Ovary (tissue), 3 donors: Measurements from ENCODE around the gene GP9.

Experiments
- CTCF ChIP-seq, 3 donors: fragments of 450-650 bp in 2 of 3; fragments of 200-600 bp in 1 of 3; IDR thresholded peaks; one replicate each; pipeline versions ENCODE4 v1.5.1 to v1.8.0; 2016 to 2022; ENCODE audit warnings: antibody characterized with exemption in 3 of 3, mild to moderate bottlenecking in 1 of 3
- EP300 ChIP-seq: sonication (generic); formaldehyde crosslinking; IDR thresholded peaks from one replicate; pipeline ENCODE4 v1.6.1; 2017; ENCODE audit warnings: antibody characterized with exemption
- donor health status: DM: no; HTN: no; CAD: no.

GRCh38 chr3:129030611-129031010 lies 30.0 kb upstream of the GP9 start:
- TF ChIP-seq EP300 (no peak), CTCF (IDR thresholded peaks at IDR 0.05) (no peak)
